GM21423 (cell line): Measurements from ENCODE around the gene REEP6.

Source experiments
- ATAC-seq: cut with Tn5 transposase; IDR thresholded peaks from one replicate; pipeline ENCODE4 v1.9.1; 2021; ENCODE audit warnings: mild to moderate bottlenecking, moderate library complexity; ENCODE audit not compliant: unreplicated experiment

The REEP6 gene

DNA sequence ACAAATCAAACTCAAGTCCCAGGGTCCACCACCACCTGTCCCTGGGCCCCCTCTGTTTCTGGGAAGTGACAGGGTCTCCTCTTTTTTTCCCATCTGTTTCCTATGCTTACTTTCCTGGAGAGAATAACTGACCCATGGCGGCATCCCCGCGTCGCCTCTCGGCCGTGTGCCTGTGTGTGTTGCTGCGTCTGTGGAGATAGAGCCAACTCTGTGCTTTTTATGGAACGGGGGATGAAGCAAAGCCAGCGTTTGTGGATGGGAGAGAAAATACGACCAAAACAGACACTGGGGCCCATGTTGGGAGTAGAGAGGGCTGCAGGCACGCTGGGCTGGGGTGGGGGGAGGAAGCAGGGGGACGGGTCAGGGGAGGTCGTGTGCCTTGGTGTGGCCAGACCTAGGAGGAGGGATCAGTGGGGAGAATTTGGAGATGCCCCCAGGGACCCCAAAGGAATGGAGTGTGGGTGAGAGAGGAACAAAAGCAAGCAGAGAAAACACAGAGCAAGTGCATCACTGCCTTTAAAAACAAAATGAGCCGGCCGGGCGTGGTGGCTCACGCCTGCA, 49.5 kb downstream of the REEP6 start:
- ATAC-seq, result no peak
